ENCODE data around the gene ZNF205.

The ZNF205 gene

DNA sequence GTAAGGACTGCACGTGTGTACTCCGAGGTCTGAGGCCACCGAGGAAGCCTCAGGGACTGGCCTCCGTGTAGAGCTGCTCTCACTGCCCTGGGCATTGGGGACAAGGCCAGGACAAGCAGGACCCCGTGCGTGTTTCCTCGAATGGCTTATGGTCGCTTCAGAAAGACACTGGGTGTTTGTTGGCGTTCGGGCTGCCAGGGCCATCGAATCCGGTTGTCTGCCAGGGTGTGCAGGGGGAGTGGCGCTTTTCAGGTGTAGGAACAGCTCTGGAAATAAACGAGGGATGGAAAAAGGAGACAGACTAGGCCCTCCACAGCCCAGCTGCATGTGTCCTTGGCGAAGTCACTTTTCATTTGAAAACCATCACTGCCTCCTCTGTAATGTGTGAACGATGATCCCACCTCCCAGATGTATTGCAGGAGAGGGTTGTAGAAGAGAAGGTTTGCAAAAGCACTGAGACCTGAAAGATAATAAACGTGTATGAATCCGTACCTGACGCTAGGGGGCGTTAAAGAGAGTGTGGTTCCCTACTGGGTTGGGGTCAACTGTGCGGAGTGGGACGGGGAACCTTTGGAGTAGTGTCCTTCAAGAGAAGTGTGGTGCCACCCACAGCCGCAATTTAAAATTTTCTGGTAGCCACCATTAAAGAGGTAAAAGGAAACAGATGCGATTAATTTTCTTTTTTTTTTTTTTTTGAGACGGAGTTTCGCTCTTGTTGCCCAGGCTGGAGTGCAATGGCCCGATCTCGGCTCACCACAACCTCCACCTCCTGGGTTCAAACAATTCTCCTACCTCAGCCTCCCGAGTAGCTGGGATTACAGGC is 11.2 kb upstream of the ZNF205 start:
- in situ Hi-C loops (cut with HindIII; ENCODE audit: low sequenced_read_pairs), result no loop called here

DNA sequence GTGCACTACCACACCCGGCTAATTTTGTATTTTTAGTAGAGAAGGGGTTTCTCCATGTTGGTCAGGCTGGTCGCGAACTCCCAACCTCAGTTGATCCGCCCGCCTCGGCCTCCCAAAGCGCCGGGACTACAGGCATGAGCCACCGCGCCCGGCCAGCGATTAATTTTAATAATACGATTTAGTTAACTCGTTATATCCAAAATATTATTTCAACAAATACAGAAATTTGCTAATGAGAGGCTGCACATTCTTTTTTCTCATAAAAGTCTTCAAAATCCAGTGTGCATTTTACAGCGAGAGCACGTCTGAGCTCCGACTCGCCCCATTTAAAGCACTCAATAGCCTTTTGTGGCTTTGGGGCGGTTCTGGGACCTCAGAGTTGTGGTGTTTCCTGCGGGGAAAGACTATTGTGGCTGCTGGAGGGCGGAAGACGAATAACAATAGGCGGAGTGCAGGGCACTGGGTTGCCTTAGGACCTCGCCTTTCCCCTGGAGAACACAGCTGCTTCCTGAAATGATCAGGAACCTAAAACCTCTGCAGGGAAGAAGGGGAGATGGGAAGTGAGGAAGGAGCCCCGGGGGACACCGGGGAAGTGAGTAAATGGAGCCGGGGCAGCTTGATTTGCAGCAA is 10.4 kb upstream of the ZNF205 start:
- in situ Hi-C loops (cut with HindIII; ENCODE audit: low sequenced_read_pairs), result no loop called here

DNA sequence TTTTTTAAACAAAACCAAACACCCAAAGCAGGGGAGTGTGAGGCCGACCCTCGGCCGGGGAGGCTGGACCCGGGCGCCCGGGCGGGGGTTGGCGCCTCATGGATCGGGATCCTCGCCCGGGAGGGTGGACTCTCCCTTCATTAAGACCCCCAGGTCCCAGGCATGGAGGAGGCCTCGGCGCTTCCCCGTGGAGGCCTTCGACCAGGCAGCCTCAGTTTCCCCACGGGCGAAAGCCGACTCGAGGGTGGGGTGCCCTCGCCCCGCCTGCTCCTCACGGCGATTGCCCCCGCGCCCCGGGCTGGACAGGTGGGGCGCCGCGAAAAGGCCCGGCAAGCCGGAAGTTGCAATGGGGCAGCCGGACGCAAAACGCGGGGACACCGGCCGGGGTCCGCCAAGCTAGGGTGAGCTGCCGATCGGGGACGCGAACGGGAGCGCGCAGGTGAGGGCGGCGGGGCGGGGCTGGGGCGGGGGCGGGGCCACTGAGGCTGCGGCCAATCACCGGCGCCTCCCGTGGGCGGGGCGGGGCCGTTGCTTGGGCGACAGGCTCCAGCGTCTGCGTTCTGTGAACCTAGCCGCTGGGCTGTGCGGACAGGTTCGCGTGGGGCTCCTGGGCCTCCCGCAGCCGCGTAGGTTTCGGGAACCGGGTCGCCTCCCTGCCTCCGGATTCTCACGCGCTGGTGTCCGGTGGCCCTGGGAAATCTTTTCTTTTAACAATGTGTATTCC is 6.0 kb upstream of the ZNF205 start:
- in situ Hi-C loops (cut with HindIII; ENCODE audit: low sequenced_read_pairs), result no loop called here

DNA sequence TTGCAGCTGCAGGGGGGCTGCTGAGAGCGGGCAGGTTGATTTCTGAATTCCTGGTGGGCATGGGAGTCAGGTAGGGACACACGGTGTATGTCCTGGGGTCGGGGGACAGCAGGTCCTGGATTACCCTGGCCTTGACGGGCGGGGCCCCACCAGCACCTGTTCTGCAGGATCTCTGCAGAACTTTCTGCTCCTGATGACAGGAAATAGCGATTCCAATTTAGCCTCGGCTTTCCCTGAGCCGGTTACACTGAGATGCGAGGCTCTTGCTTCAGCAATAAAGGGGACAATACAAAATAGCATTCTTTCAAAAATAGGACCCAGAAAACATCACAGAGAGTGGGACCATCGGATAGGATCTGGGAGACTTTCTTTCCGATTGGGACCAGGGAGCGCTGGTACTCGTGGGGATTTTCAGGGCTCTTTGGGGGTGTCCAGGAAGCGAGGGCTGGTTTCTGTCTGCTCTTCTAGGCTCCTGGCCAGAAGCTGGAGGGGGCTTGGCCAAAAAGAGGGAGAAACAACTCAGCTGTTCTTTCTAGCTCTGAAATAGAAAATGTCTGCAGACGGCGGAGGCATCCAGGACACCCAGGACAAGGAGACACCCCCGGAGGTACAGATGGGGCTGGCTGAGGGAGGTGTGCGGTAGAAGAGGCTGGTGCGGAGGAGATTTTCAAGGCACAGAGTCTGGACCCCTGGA is 642 bp downstream of the ZNF205 start:
- in situ Hi-C loops (cut with HindIII; ENCODE audit: low sequenced_read_pairs), result no loop called here

DNA sequence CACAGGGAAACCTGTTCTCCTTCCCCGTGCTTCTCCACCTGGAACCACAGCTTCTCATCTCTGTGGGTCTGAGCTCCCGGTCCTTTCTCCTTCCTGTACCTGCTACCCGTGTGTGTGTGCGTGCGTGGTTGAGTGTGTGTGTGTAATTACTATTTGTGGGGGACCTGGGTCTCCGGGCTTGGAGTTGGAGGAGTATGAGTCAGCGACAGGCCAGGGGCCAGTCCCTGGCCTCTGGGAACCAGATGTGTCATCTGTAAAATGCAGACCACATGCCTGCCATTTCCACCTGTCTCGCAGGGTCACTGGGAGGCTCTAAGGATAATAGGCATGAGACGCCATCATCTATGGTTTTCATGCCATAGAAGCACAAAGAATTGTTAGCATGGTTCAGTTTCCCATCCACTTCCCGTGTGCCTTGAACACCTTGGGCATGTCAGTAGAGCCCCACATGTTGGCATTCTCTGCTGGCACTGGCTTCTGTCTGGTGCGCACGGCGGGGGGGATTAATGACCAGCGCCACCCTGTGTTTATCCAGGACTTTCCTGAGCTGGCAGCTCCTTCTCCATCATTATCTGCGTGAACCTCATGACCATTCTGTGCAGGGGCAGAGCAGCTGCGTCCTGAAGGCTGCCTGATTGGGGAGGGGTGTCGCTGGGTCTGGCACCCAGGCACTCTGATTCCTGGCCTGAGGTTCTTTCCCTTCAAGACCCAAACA is 1.5 kb downstream of the ZNF205 start:
- in situ Hi-C loops (cut with HindIII; ENCODE audit: low sequenced_read_pairs), result no loop called here

DNA sequence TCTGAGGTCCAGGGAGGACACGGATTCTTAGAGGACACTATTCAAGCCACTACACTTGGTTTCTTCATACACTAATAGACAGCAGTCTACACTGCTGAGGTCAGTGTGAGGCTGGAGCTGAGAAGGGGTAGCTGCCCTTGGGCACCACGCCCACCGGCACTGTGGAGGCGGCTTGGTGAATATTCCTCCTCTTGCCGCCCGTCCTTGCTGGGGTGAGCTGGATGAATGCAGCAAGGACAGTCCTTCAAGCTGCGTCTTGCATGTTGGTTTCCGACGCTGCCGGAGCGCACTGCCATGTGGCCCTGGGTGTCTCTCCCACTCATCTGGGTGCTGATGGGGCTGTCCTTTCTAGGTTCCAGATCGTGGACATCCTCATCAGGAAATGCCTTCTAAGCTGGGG is 2.6 kb downstream of the ZNF205 start:
- in situ Hi-C loops (cut with HindIII; ENCODE audit: low sequenced_read_pairs), result no loop called here

DNA sequence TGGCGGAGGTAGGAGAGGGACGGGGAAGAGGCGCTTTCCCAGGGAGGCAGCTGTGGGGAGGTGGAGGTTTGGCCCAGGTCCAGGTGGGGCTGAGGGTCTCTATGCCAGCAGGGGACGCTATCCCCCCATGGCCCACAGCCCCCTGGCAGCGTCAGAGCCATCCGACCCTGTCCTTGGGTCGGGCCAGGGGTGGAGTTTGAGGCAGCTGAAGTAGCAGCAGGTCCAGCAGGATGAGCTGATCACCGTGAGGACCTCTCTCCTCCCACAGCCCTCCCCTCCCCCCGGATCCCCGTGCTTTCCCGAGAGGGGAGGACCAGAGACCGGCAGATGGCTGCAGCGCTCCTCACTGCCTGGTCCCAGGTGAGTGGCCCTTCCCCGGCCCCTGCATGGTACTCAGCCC is 3.2 kb downstream of the ZNF205 start:
- in situ Hi-C loops (cut with HindIII; ENCODE audit: low sequenced_read_pairs), result no loop called here

DNA sequence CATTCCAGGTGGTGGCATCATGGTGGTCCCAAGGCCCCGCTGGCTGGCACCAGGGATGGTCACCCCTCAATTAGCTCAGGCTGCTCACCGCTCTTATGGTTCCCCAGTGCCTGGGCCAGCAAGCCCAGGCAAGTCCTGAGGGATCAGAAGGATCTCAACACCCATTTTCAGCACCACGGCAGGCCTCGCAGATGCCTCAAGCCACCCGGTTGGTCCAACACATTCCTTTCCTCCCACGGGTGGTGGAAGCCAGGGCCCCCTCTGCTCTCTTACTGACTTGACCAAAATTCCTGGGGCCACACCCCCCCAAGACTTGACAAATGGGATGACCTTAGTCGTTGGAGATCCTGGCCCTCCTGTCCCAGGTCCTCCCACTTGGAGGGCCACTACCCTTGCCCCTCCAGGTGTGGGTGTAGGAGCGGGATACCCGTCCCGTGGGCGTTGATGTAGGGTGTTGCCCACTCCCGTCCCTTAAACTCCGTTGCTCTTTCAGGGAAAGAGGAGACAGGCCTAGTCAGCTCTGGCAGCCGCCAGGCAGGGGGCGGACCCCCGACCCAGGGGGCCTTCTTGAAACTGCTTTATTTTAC is 5.9 kb downstream of the ZNF205 start:
- in situ Hi-C loops (cut with HindIII; ENCODE audit: low sequenced_read_pairs), result no loop called here

DNA sequence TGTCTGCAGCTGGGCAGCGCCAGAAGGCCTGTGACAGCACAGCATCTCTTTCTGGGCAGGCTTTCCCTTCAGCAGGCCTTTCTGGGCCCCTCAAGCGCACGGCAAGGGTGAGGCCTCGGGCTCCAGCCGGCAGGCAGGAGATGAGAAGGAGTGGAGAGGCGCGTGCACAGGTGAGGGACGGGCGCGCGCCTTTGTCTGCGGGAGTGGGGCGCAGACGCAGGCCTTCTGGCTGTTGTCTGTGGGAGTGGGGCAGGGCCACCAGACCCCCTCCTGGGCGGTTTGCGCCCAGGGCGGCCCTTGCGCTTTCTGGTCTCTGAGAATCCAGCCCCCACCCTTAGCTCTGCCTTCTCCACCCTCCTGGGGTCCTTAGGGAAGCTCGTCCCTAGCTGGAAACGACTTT is 6.5 kb downstream of the ZNF205 start:
- in situ Hi-C loops (cut with HindIII; ENCODE audit: low sequenced_read_pairs), result no loop called here

DNA sequence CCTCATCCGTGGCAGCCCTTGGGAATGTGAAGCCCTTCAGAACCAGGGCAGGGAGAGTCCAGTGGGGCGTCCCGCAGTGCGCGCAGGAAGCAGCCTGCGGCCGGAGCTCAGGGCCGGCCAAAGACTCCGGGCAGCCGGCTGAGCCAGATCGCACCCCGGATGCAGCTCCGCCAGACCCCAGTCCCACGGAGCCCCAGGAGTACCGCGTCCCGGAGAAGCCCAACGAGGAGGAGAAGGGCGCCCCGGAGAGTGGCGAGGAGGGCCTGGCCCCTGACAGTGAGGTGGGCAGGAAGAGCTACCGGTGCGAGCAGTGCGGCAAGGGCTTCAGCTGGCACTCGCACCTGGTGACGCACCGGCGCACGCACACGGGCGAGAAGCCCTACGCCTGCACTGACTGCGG is 6.9 kb downstream of the ZNF205 start:
- in situ Hi-C loops (cut with HindIII; ENCODE audit: low sequenced_read_pairs), result no loop called here

DNA sequence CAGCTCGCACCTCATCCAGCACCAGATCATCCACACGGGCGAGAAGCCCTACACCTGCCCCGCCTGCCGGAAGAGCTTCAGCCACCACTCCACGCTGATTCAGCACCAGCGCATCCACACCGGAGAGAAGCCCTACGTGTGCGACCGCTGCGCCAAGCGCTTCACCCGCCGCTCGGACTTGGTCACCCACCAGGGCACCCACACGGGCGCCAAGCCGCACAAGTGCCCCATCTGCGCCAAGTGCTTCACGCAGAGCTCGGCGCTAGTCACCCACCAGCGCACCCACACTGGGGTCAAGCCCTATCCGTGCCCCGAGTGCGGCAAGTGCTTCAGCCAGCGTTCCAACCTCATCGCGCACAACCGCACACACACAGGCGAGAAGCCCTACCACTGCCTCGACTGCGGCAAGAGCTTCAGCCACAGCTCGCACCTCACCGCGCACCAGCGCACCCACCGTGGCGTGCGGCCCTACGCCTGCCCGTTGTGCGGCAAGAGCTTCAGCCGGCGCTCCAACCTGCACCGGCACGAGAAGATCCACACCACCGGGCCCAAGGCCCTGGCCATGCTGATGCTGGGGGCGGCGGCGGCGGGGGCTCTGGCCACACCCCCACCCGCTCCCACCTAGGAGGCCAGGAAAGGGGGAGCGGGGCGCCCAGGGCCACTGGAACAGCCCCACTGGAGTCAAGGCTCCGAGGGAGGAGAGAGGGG is 7.5 kb downstream of the ZNF205 start:
- in situ Hi-C loops (cut with HindIII; ENCODE audit: low sequenced_read_pairs), result no loop called here

DNA sequence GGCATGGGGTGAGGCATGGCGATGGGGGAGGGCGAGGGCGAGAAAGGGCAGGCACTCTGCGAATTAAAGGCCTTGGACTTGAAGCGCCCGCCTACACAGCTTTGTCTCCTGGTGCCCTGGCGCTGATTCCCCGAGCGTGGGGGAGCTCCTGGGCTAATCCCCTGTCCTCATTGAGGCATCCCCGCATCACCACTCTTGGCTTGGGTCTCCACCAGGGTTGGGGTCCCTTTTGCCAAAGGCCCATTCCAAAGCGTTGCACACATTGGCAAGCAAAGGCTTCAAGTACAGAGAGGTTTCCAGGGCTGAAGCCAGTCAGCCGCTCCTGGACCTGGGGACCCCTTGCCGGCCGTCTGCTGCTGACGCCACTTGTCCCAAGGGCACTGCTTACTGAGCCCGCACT is 8.0 kb downstream of the ZNF205 start:
- in situ Hi-C loops (cut with HindIII; ENCODE audit: low sequenced_read_pairs), result no loop called here

DNA sequence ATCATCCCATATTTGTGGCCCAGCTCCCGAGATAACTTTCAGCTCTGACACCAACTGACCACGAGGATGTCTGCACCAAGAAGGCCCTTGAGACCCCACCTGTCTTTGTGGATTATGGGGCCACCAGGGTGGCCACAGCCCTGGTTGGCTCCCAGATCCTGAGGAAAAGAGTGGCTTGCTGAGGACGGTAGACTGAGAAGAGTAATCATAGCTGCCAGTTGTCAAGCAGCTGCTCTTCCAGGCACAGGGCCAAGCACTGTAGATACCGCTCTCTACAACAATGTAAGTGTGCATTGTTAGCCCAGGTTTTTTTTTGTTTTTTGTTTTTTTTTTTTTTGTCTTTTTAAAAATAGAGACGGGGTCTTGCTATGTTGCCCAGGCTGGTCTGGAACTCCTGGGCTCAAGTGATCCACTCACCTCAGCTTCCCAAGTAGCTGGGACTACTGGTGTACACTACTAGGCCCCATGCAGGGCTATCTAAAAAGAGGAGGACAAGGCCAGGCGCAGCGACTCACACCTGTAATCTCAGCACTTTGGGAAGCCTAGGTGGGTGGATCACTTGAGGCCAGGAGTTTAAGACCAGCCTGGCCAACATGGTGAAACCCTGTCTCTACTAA is 9.6 kb downstream of the ZNF205 start:
- in situ Hi-C loops (cut with HindIII; ENCODE audit: low sequenced_read_pairs), result no loop called here

DNA sequence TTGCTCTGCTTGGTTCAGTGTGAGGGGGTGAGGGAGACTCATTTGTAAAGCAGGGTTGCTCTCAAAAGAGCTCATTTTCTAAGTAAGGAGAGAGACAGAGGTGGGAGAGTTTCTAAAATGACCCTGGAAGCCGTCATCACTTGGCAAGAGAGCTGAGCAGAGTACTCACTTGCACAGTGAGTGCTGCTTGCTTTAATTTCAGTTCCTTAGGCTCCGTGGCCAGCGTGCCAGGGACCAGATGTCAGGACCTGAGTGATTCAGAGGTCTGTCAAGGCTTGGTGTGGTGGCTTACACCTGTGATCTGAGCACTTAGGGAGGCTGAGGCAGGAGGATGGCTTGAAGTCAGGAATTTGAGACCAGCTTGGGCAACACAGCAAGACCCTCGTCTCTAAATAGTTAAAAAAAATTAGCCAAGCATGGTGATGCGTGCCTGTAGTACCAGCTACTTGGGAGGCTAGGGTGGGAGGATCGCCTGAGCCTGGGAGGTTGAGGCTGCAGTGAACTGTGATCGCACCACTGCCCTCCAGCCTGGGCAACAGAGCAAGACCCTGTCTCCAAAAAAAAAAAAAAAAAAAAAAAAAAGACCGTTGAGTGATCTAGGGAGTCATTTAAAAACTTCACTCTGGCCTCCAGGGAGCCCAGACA is 10.7 kb downstream of the ZNF205 start:
- in situ Hi-C loops (cut with HindIII; ENCODE audit: low sequenced_read_pairs), result no loop called here

DNA sequence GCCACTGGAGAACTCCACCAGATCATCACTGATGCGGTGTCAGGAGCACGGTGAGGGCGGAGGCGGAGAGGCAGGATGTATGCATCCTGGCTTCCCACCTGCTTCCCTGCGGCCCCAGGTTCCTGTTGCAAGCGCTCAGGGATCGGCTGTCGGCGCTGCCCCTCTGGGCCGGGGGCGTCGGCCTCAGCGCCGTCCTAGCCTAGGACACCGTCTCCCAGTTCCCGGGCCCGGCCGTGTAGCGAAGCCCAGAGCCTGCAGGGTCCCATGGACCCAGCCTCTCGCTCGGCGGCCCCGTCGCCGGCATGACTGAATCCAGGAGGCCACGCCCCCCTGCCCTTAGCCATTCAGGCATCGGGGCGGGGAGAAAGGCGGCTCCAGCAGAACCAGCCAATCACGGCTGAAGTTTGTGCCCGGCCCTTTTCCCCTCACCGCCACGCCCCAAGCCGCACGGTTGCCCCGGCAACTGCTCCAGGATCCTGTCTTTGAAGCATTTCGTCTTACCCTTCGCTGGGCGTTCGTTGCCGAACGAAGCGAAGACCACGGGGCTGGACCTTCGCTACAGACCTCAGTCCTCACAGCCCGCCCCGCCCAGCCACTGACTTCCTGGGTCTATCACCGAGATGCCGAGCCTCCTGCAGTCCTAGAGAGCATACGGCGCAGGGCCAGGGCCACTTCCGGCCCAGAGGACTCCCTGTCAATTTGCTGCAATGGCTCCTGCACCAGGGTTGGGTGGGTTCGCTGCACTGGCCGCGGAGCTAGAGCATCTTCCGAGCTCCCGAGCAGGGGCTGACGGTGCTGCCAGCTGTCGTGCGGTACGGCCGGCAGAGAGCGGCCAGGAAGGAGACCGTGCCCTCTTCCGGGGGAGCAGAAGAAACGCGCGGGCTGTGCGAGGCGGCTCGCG is 11.8 kb downstream of the ZNF205 start:
- in situ Hi-C loops (cut with HindIII; ENCODE audit: low sequenced_read_pairs), result no loop called here

DNA sequence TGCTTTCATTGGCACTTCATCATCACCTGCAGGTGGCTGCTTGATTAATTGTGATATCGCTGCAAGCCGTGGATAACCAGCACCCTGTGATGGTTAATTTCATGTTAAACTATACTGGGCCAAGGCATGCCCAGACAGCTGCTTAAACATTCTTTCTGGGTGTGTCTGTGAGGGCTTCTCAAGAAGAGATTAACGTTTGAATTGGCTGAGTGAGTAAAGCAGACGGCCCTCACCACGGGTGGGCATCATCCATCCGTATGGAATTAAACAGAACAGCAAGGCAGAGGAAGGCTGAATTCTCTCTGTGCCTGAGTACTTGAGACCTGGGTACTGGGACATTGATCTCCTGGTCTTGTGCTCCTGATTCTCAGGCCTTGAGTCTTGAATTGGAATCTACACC is 15.4 kb downstream of the ZNF205 start:
- in situ Hi-C loops (cut with HindIII; ENCODE audit: low sequenced_read_pairs), result no loop called here

DNA sequence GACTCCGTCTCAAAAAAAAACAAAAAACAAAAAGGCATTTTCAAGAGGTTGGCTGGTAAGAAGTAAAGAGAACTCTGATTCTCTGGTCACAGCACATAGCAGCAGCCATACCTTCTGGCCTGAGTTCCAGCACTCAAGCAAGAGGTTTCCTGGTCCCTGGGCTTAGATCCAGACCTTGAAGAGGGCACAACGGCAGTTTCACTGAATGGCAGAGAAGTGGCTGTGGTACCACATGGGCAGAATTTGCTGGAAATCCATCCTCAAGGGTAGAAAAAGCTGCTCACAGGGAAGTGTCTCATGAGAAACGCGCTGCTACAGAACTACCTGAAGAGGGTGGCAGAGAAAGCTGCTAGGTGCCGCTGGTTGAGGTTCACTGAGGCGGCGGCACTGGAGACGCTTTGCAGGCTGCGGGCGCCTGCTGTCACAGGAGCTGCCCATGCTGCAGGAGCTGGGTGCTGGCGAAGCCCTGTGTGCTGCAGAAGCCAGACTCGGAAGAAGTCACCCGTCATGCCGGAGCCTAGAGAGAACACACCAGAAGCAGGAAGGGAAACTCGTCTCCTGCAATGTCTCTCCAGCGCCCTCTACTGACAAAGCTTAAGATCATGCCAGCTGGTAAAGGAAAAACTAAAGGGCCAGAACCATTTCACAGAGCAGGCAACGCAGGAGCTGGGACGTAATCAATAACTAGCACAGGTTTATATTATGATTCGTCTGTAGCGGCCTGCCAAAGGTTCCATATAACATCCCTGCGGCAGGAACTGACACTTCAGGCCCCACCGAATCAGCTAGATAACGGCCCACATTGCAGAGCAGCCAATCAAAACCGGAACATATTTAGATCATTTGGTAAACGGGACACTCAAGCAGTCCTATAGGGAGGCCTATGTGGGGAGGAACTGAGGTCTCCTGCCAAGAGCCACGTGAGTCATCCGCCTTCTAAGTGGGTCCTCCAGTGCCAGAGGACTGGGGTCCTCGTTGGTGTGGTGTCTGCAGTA is 17.0 kb downstream of the ZNF205 start:
- in situ Hi-C loops (cut with HindIII; ENCODE audit: low sequenced_read_pairs), result no loop called here

All from DLD1 (cell line).